Nephron progenitor cell (in vitro differentiated cells): ENCODE data around the gene INTU.

Source experiments
- DNase-seq: peaks from one replicate; pipeline ENCODE4 v3.0.0; 2021
- H3K27ac Mint-ChIP-seq: 2 replicates; pipeline ENCODE4 v1.8.0; 2021; ENCODE audit warnings: mild to moderate bottlenecking, moderate library complexity, mixed read lengths
- H3K27me3 Mint-ChIP-seq: 2 replicates; pipeline ENCODE4 v1.8.0; 2021; ENCODE audit warnings: mild to moderate bottlenecking, low read depth, mixed read lengths; ENCODE audit not compliant: poor library complexity
- H3K36me3 Mint-ChIP-seq: 2 replicates; pipeline ENCODE4 v1.8.0; 2021; ENCODE audit warnings: low read depth, mixed read lengths
- H3K4me1 Mint-ChIP-seq: 2 replicates; pipeline ENCODE4 v1.8.0; 2021; ENCODE audit warnings: mixed read lengths
- H3K4me3 Mint-ChIP-seq: 2 replicates; pipeline ENCODE4 v1.8.0; 2021; ENCODE audit warnings: mild to moderate bottlenecking, moderate library complexity, mixed read lengths
- H3K9me3 Mint-ChIP-seq: 2 replicates; pipeline ENCODE4 v1.8.0; 2021; ENCODE audit warnings: mild to moderate bottlenecking, moderate library complexity, mixed read lengths
- CTCF ChIP-seq: fragments of 200-600 bp; sonication (generic); IDR thresholded peaks from 2 replicates; pipeline ENCODE4 v1.5.0; 2021; ENCODE audit warnings: antibody characterized with exemption

The INTU gene

GRCh38 chr4:127709456-127709855, 76.7 kb downstream of the INTU start:
- no peak for DNase-seq
- Mint-ChIP-seq H3K9me3 (no peaks in the 10 kb centered on the region), H3K27me3 (no peaks in the 10 kb centered on the region), H3K4me3 (no peak overlapping the region), H3K36me3 (peaks cover 65% of the 10 kb centered on the region), H3K27ac (peak overlapping the region; percentile 94), H3K4me1 (peaks cover 6% of the 10 kb centered on the region)
- TF ChIP-seq CTCF: no peak

GRCh38 chr4:127730142-127730913, 97.6 kb downstream of the INTU start, which contains the start of gene SLC25A31:
Gene SLC25A31, plus strand, starts transcription at chr4:127730400. Its CDS starts 146 bp downstream, at chr4:127730546.
- H3K9me3 Mint-ChIP-seq: no peaks in the 10 kb centered on the region
- DNase-seq: no peak
- no peak for TF ChIP-seq CTCF
- no peaks in the 10 kb centered on the region for H3K36me3 Mint-ChIP-seq
- H3K4me3 Mint-ChIP-seq: no peak within 1 kb of the TSS
- no peak within 1 kb of the TSS for H3K27ac Mint-ChIP-seq
- H3K4me1 Mint-ChIP-seq: no peaks in the 10 kb centered on the region
- no peaks in the 10 kb centered on the region for H3K27me3 Mint-ChIP-seq

- TF ChIP-seq CTCF: no peak
- no peaks in the 10 kb centered on the region for H3K36me3 Mint-ChIP-seq
- H3K4me3 Mint-ChIP-seq: no peak overlapping the region
- H3K4me1 Mint-ChIP-seq: no peaks in the 10 kb centered on the region
- no peaks in the 10 kb centered on the region for H3K9me3 Mint-ChIP-seq
- no peaks in the 10 kb centered on the region for H3K27me3 Mint-ChIP-seq
- H3K27ac Mint-ChIP-seq: no peak overlapping the region
- no peak for DNase-seq
Measured at GRCh38 chr4:127731406-127731805, 98.6 kb downstream of the INTU start.

- peak; percentile 47 for TF ChIP-seq CTCF
Measured at GRCh38 chr4:127732623-127733328, 100.0 kb downstream of the INTU start.

GRCh38 chr4:127734976-127735375, 102.2 kb downstream of the INTU start:
- Mint-ChIP-seq H3K4me1 (no peaks in the 10 kb centered on the region), H3K27ac (no peak overlapping the region), H3K27me3 (no peaks in the 10 kb centered on the region), H3K4me3 (no peak overlapping the region), H3K36me3 (no peaks in the 10 kb centered on the region), H3K9me3 (no peaks in the 10 kb centered on the region)
- TF ChIP-seq CTCF: no peak
- no peak for DNase-seq

More at GRCh38 chr4:127732623-127733328, 100.0 kb downstream of the INTU start:
- DNase-seq: no peak
- H3K4me3 Mint-ChIP-seq: no peak overlapping the region
- no peak overlapping the region for H3K27ac Mint-ChIP-seq
- H3K27me3 Mint-ChIP-seq: no peaks in the 10 kb centered on the region
- H3K9me3 Mint-ChIP-seq: no peaks in the 10 kb centered on the region
- H3K4me1 Mint-ChIP-seq: no peaks in the 10 kb centered on the region
- H3K36me3 Mint-ChIP-seq: no peaks in the 10 kb centered on the region
